Fibroblast of the aortic adventitia (primary cell): ENCODE results near the gene COX18. TPM values are rescaled to one million over a fixed set of nuclear protein-coding genes. Genes with fewer than 3 reads are reported as not detected.
A peak's percentile ranks its signal among the peaks of the same experiment; 100 is the strongest.

ENCODE experiments used
- DNase-seq: peaks from one replicate; pipeline ENCODE4 v3.0.0-alpha.2; 2010; ENCODE audit warnings: low read depth
- H3K4me3 ChIP-seq: 2 replicates; pipeline ENCODE4 v1.5.1; 2011; ENCODE audit warnings: low read depth, mild to moderate bottlenecking, control low read depth, low read length, moderate library complexity
- CTCF ChIP-seq: IDR thresholded peaks from 2 replicates; pipeline ENCODE4 v1.5.1; 2011; ENCODE audit warnings: mild to moderate bottlenecking, low read length, control low read depth, inconsistent platforms; ENCODE audit not compliant: insufficient read depth
- total RNA-seq: library from RNA; depleted of rRNA; stranded (reverse); fragments of >200 nt; gene quantifications from 2 replicates; pipeline ENCODE4 v1.2.3, GENCODE V29; 2012; ENCODE audit warnings: low replicate concordance

The COX18 gene
- total RNA-seq, 1 donor, result 22.9 TPM

- no peak for TF ChIP-seq CTCF
- DNase-seq, result no peak
- H3K4me3 ChIP-seq, result no peak overlapping the region
Measured at GRCh38 chr4:73034896-73035295, 34.6 kb downstream of the COX18 start.

- no peak for DNase-seq
- H3K4me3 ChIP-seq, result no peak overlapping the region
- TF ChIP-seq CTCF, result no peak
Measured at GRCh38 chr4:73028621-73029020, 40.9 kb downstream of the COX18 start.

- TF ChIP-seq CTCF, result peak; percentile 47
- peak; percentile 73 for DNase-seq
- no peak overlapping the region for H3K4me3 ChIP-seq
Measured at GRCh38 chr4:73021634-73022033, 47.9 kb downstream of the COX18 start.

- DNase-seq, result peak; percentile 76
- TF ChIP-seq CTCF, result peak; percentile 58
- H3K4me3 ChIP-seq, result no peak overlapping the region
Measured at GRCh38 chr4:73019462-73020047, 50.0 kb downstream of the COX18 start.

- no peak for TF ChIP-seq CTCF
- DNase-seq, result no peak
- no peak overlapping the region for H3K4me3 ChIP-seq
Measured at GRCh38 chr4:73018595-73018994, 50.9 kb downstream of the COX18 start.

GRCh38 chr4:73013310-73013709 lies 56.2 kb downstream of the COX18 start:
- no peak for TF ChIP-seq CTCF
- no peak for DNase-seq
- H3K4me3 ChIP-seq, result no peak overlapping the region

- no peak for TF ChIP-seq CTCF
- H3K4me3 ChIP-seq, result no peak overlapping the region
- no peak for DNase-seq
Measured at GRCh38 chr4:73012673-73013072, 56.8 kb downstream of the COX18 start.
